IMR-90 (cell line): ENCODE data around the gene GRM2. TPM values are rescaled to one million over a fixed set of nuclear protein-coding genes. Genes with fewer than 3 reads are reported as not detected.

ENCODE experiments used
- ATAC-seq: fragments of 200-7000 bp; cut with Tn5 transposase; 2 replicates; pipeline ENCODE4 v1.9.1; 2020; ENCODE audit warnings: low read depth, mild to moderate bottlenecking, moderate library complexity
- BruUV-seq: library from RNA; stranded (reverse); fragments of 400-500 nt; replicated peaks from 2 replicates; lab custom pipeline; 2021; lab: Mats Ljungman, UMichigan
- CTCF ChIA-PET: fragments of 300-600 bp; formaldehyde crosslinking; extraction: SDS; loops from one replicate; lab custom pipeline; 2021; ENCODE audit warnings: antibody characterized with exemption; lab: Yijun Ruan, JAX
- POLR2A ChIA-PET: fragments of 300-600 bp; sonication (Branson Sonifier 250); formaldehyde crosslinking; loops from one replicate; lab custom pipeline; 2022; ENCODE audit warnings: antibody characterized with exemption; ENCODE audit not compliant: unreplicated experiment; lab: Charles Lee
- DNase-seq: peaks from one replicate; pipeline ENCODE4 v3.0.0; 2013
- H2AFZ ChIP-seq: replicated peaks from 2 replicates; pipeline ENCODE3; 2013; ENCODE audit warnings: low read length, mild to moderate bottlenecking; ENCODE audit not compliant: poor library complexity
- H2AK5ac ChIP-seq: 2 replicates; pipeline ENCODE4 v1.6.1; 2013; ENCODE audit warnings: low read depth, low read length, inconsistent platforms
- H2AK9ac ChIP-seq: replicated peaks from 2 replicates; pipeline ENCODE3; 2013; ENCODE audit warnings: mild to moderate bottlenecking, low read depth, low read length, moderate library complexity; ENCODE audit not compliant: poor library complexity
- H2BK120ac ChIP-seq: 2 replicates; pipeline ENCODE4 v1.6.1; 2013; ENCODE audit warnings: low read depth, low read length, inconsistent platforms
- H2BK15ac ChIP-seq: 3 replicates; pipeline ENCODE4 v1.6.1; 2013; ENCODE audit warnings: low read depth, low read length, inconsistent platforms
- H2BK20ac ChIP-seq: 2 replicates; pipeline ENCODE4 v1.6.1; 2013; ENCODE audit warnings: low read depth, mild to moderate bottlenecking, inconsistent platforms, low read length, moderate library complexity
- H2BK5ac ChIP-seq: 2 replicates; pipeline ENCODE4 v1.6.1; 2013; ENCODE audit warnings: mild to moderate bottlenecking, low read depth, low read length, inconsistent platforms; ENCODE audit not compliant: poor library complexity, severe bottlenecking
- H3K14ac ChIP-seq: replicated peaks from 2 replicates; pipeline ENCODE4 v1.6.1; 2013; ENCODE audit warnings: low read depth, low read length, inconsistent platforms
- H3K18ac ChIP-seq: 2 replicates; pipeline ENCODE4 v1.6.1; 2013; ENCODE audit warnings: low read depth, low read length, control low read depth
- H3K23ac ChIP-seq: 2 replicates; pipeline ENCODE4 v1.6.1; 2013; ENCODE audit warnings: low read depth, low read length, inconsistent platforms
- H3K27ac ChIP-seq: 2 replicates; pipeline ENCODE4 v1.5.1; 2013; ENCODE audit warnings: mild to moderate bottlenecking, control low read depth, low read length; ENCODE audit not compliant: insufficient read depth
- H3K27me3 ChIP-seq: 2 replicates; pipeline ENCODE4 v1.6.1; 2013; ENCODE audit warnings: low read length; ENCODE audit not compliant: control insufficient read depth, insufficient read depth
- H3K36me3 ChIP-seq: 2 replicates; pipeline ENCODE4 v1.6.1; 2013; ENCODE audit warnings: low read length, mixed read lengths; ENCODE audit not compliant: control insufficient read depth, insufficient read depth
- H3K4ac ChIP-seq: 2 replicates; pipeline ENCODE4 v1.6.1; 2013; ENCODE audit warnings: low read depth, low read length, inconsistent platforms
- H3K4me1 ChIP-seq: 2 replicates; pipeline ENCODE4 v1.6.1; 2013; ENCODE audit warnings: low read length, mixed read lengths; ENCODE audit not compliant: control insufficient read depth, insufficient read depth
- H3K4me2 ChIP-seq: 2 replicates; pipeline ENCODE4 v1.6.1; 2013; ENCODE audit warnings: low read depth, mild to moderate bottlenecking, control low read depth, low read length, moderate library complexity
- H3K4me3 ChIP-seq: 2 replicates; pipeline ENCODE4 v1.5.1; 2013; ENCODE audit warnings: low read depth, mild to moderate bottlenecking, control low read depth, low read length, moderate library complexity; ENCODE audit not compliant: insufficient read depth
- H3K56ac ChIP-seq: 2 replicates; pipeline ENCODE4 v1.6.1; 2013; ENCODE audit warnings: low read length, inconsistent platforms; ENCODE audit not compliant: insufficient read depth; ENCODE audit errors: extremely low read depth
- H3K79me1 ChIP-seq, 2 experiments: 2 replicates each; pipeline ENCODE4 v1.6.1; 2013; ENCODE audit warnings: low read length in 2 of 2, inconsistent platforms in 1 of 2, low read depth in 1 of 2
- H3K9ac ChIP-seq: 2 replicates; pipeline ENCODE4 v1.6.1; 2013; ENCODE audit warnings: low read depth, low read length, control low read depth
- H3K9me1 ChIP-seq: 2 replicates; pipeline ENCODE4 v1.6.1; 2013; ENCODE audit warnings: low read length, inconsistent platforms; ENCODE audit not compliant: insufficient read depth
- H3K9me3 ChIP-seq: 2 replicates; pipeline ENCODE4 v1.6.1; 2013; ENCODE audit warnings: low read length; ENCODE audit not compliant: control insufficient read depth, insufficient read depth
- H4K20me1 ChIP-seq: 2 replicates; pipeline ENCODE4 v1.6.1; 2013; ENCODE audit warnings: low read length, inconsistent platforms; ENCODE audit not compliant: insufficient read depth
- H4K5ac ChIP-seq: 2 replicates; pipeline ENCODE4 v1.6.1; 2013; ENCODE audit warnings: mild to moderate bottlenecking, low read depth, low read length, control low read depth
- H4K8ac ChIP-seq, 2 experiments: 2 replicates each; pipeline ENCODE4 v1.6.1; 2013; ENCODE audit warnings: low read depth in 2 of 2, low read length in 2 of 2, control low read depth in 1 of 2, inconsistent platforms in 1 of 2
- H4K91ac ChIP-seq: 2 replicates; pipeline ENCODE4 v1.6.1; 2013; ENCODE audit warnings: low read depth, low read length, inconsistent platforms; ENCODE audit not compliant: insufficient read depth
- BHLHE40 ChIP-seq: fragments of 150-350 bp; IDR thresholded peaks from 2 replicates; pipeline ENCODE4 v1.6.1; 2016; ENCODE audit warnings: mild to moderate bottlenecking, low read depth, low read length
- CEBPB ChIP-seq: IDR thresholded peaks from 2 replicates; pipeline ENCODE4 v1.6.1; 2012; ENCODE audit warnings: low read depth, low read length, improper control_type of control experiment
- CHD1 ChIP-seq: IDR thresholded peaks from 2 replicates; pipeline ENCODE4 v1.6.1; 2012; ENCODE audit warnings: low read depth, low read length, improper control_type of control experiment
- CTCF ChIP-seq: conservative IDR thresholded peaks from 2 replicates; pipeline ENCODE4 v1.5.1; 2012; ENCODE audit warnings: mild to moderate bottlenecking, low read depth, low read length, improper control_type of control experiment
- FOS ChIP-seq: fragments of 150-350 bp; IDR thresholded peaks from 2 replicates; pipeline ENCODE4 v1.6.1; 2016; ENCODE audit warnings: low read depth, low read length
- MAFK ChIP-seq: IDR thresholded peaks from 2 replicates; pipeline ENCODE4 v1.6.1; 2012; ENCODE audit warnings: low read depth, low read length, improper control_type of control experiment
- MAZ ChIP-seq: IDR thresholded peaks from 2 replicates; pipeline ENCODE4 v1.6.1; 2012; ENCODE audit warnings: low read depth, mild to moderate bottlenecking, low read length, improper control_type of control experiment, moderate library complexity, borderline replicate concordance
- MXI1 ChIP-seq: IDR thresholded peaks from 2 replicates; pipeline ENCODE4 v1.6.1; 2012; ENCODE audit warnings: low read depth, mild to moderate bottlenecking, low read length, moderate library complexity, borderline replicate concordance
- NFE2L2 ChIP-seq: fragments of 150-350 bp; IDR thresholded peaks from 2 replicates; pipeline ENCODE4 v1.6.1; 2016; ENCODE audit warnings: low read depth, mild to moderate bottlenecking, low read length
- POLR2A ChIP-seq: IDR thresholded peaks from 2 replicates; pipeline ENCODE4 v1.6.1; 2012; ENCODE audit warnings: mild to moderate bottlenecking, low read depth, low read length
- RAD21 ChIP-seq: IDR thresholded peaks from 2 replicates; pipeline ENCODE4 v1.6.1; 2012; ENCODE audit warnings: low read length, improper control_type of control experiment
- SMC3 ChIP-seq: fragments of 150-350 bp; IDR thresholded peaks from 2 replicates; pipeline ENCODE4 v1.6.1; 2016; ENCODE audit warnings: low read depth, mild to moderate bottlenecking, antibody characterized with exemption, low read length, moderate library complexity
- USF2 ChIP-seq: fragments of 150-350 bp; IDR thresholded peaks from 2 replicates; pipeline ENCODE4 v1.6.1; 2017; ENCODE audit warnings: mild to moderate bottlenecking, antibody characterized with exemption, low read length, low read depth
- WGBS, 2 experiments: methylation state at CpG; one replicate each; pipeline versions ENCODE4 v1.1.5 to v1.1.7; 2013; ENCODE audit warnings: missing lambda C conversion rate in 2 of 2; ENCODE audit not compliant: insufficient read length in 1 of 2; ENCODE audit errors: extremely low coverage in 2 of 2; 5-methylcytosine and 5-hydroxymethylcytosine counted together
- dilution Hi-C: fragments of 300-500 bp; cut with HindIII; formaldehyde crosslinking; loops from one replicate; pipeline ENCODE4 v1.14.3; 2018; ENCODE audit warnings: low sequenced_read_pairs; ENCODE audit not compliant: unreplicated experiment
- in situ Hi-C: fragments of 300-500 bp; cut with MboI; formaldehyde crosslinking; loops from 3 replicates; pipeline ENCODE4 v1.14.3; 2019; ENCODE audit warnings: low sequenced_read_pairs, inconsistent platforms, mixed read lengths
- intact Hi-C: fragments of 100-400 bp; cut with micrococcal nuclease; formaldehyde crosslinking; loops from 2 replicates; pipeline ENCODE4 v1.10.0; 2022
- polyA plus RNA-seq, 3 experiments: library from polyadenylated mRNA; depleted of rRNA; stranded (reverse); fragments of >200 nt; gene quantifications; 2 replicates each; pipeline ENCODE4 v1.2.3, GENCODE V29; 2012; ENCODE audit warnings: low replicate concordance in 1 of 3
- total RNA-seq: library from RNA; depleted of rRNA; stranded (reverse); fragments of >200 nt; gene quantifications from 2 replicates; pipeline ENCODE4 v1.2.3, GENCODE V29; 2012

The GRM2 gene
- total and polyA plus RNA-seq, 2 of the 4 experiments (the other 2 are of a cell fraction) = under 0.01 to 0.14 TPM

GRCh38 chr3:51670823-51671733, 35.8 kb upstream of the GRM2 start, which contains the start of gene TEX264:
TEX264 (plus strand) TSS chr3:51671252; CDS start chr3:51674305, 3,053 bp downstream.
- H4K5ac ChIP-seq = peak within 1 kb of the TSS; percentile 54; the same call in 1 of the 2 replicates
- peak within 1 kb of the TSS; percentile 79 for H3K27ac ChIP-seq
- ATAC-seq (peak; percentile 82), DNase-seq (peak; percentile 71)
- H3K18ac ChIP-seq = peak within 1 kb of the TSS; percentile 14; the same call in 1 of the 2 replicates
- peaks cover 2% of the 10 kb centered on the region; the same call in 1 of the 2 replicates for H3K36me3 ChIP-seq
- H3K4ac ChIP-seq = peak within 1 kb of the TSS; percentile 44
- BruUV-seq = no TSS peak
- H4K91ac ChIP-seq = peak within 1 kb of the TSS; percentile 48
- no peaks in the 10 kb centered on the region for H3K27me3 ChIP-seq
- peak within 1 kb of the TSS; percentile 87 for H3K4me3 ChIP-seq
- H2AK9ac ChIP-seq = peak within 1 kb of the TSS; percentile 87
- H3K4me1 ChIP-seq = peaks cover 12% of the 10 kb centered on the region
- peaks cover 0 to 52% of the 10 kb centered on the region in 2 experiments; a peak in 2 of 4 replicates for H3K79me1 ChIP-seq
- H4K8ac ChIP-seq = peak within 1 kb of the TSS; percentile 82 to 84
- H2BK5ac ChIP-seq = peak within 1 kb of the TSS; percentile 68
- H2BK120ac ChIP-seq = no peak within 1 kb of the TSS
- dilution Hi-C loops = no loop called here
- H2AFZ ChIP-seq = peak within 1 kb of the TSS; percentile 93
- in situ Hi-C loops = no loop called here
- ChIA-PET CTCF (no interaction called here), POLR2A (no interaction called here)
- H3K23ac ChIP-seq = peak within 1 kb of the TSS; percentile 71; the same call in 1 of the 2 replicates
- peaks cover 12% of the 10 kb centered on the region for H3K9me1 ChIP-seq
- peak within 1 kb of the TSS; percentile 82 for H3K9ac ChIP-seq
- H2AK5ac ChIP-seq = peak within 1 kb of the TSS; percentile 45
- peak within 1 kb of the TSS; percentile 72 for H3K14ac ChIP-seq
- 0 out of 2 replicates have a peak within 1 kb of the TSS, but pooled peaks have one; percentile 19 for H3K56ac ChIP-seq
- H3K4me2 ChIP-seq = peak within 1 kb of the TSS; percentile 93
- H3K9me3 ChIP-seq = no peaks in the 10 kb centered on the region
- 3% methylated on average over 36 of the region's 81 CpGs; no CpG with 5 or more reads in 1 of the 2 experiments for WGBS, 2 experiments
- peaks cover 8% of the 10 kb centered on the region; the same call in 1 of the 2 replicates for H4K20me1 ChIP-seq
- H2BK20ac ChIP-seq = no peak within 1 kb of the TSS
- no peak within 1 kb of the TSS for H2BK15ac ChIP-seq
- intact Hi-C loops = loop anchor here (1.0 to 5.0 kb wide), 2 partner anchors 133 to 1104 kb away; partner anchors contain the start of genes C3orf18, HEMK1 and RAD54L2
- TF ChIP-seq USF2 (peak; percentile 48; the same call in 1 of the 2 replicates), BHLHE40 (peak; percentile 48; the same call in 1 of the 2 replicates), CTCF (no peak), FOS (no peak), NFE2L2 (no peak), CEBPB (no peak), POLR2A (peak; percentile 55; the same call in 1 of the 2 replicates), CHD1 (no peak), MXI1 (peak; percentile 44; the same call in 1 of the 2 replicates), MAFK (no peak), RAD21 (no peak), SMC3 (no peak), MAZ (peak; percentile 88; the same call in 1 of the 2 replicates)
